Tibial nerve (tissue), 4 donors: Measurements from ENCODE around the gene UBA6. TPM values are rescaled to one million over a fixed set of nuclear protein-coding genes. Genes with fewer than 3 reads are reported as not detected.

Source experiments
- DNase-seq, 2 donors: peaks; one replicate each; pipeline ENCODE4 v3.0.0-alpha.2; 2019; ENCODE audit warnings: low spot score in 2 of 2
- H3K27ac ChIP-seq, 4 donors: fragments of 200-600 bp; sonication (generic) in 3 of 4; one replicate each; pipeline ENCODE4 v1.5.1; 2017 to 2019; ENCODE audit warnings: mild to moderate bottlenecking in 1 of 4
- H3K27me3 ChIP-seq, 2 donors: fragments of 200-600 bp; sonication (generic) in 1 of 2; one replicate each; pipeline versions ENCODE4 v1.5.1 to v1.6.0; 2017 to 2019
- H3K36me3 ChIP-seq, 3 donors: fragments of 200-600 bp; sonication (generic); one replicate each; pipeline ENCODE4 v1.5.1; 2018 to 2019
- H3K4me1 ChIP-seq, 4 donors: fragments of 200-600 bp; sonication (generic) in 3 of 4; one replicate each; pipeline ENCODE4 v1.5.1; 2017 to 2019
- H3K4me3 ChIP-seq, 4 donors: fragments of 200-600 bp; sonication (generic) in 3 of 4; one replicate each; pipeline ENCODE4 v1.5.1; 2017 to 2019; ENCODE audit warnings: mild to moderate bottlenecking in 1 of 4, moderate library complexity in 1 of 4
- H3K9me3 ChIP-seq, 4 donors: fragments of 200-600 bp; sonication (generic) in 3 of 4; one replicate each; pipeline ENCODE4 v1.5.1; 2017 to 2019
- EP300 ChIP-seq, 2 donors: sonication (generic); formaldehyde crosslinking; IDR thresholded peaks; one replicate each; pipeline ENCODE4 v1.6.1; 2017; ENCODE audit warnings: antibody characterized with exemption in 2 of 2, mild to moderate bottlenecking in 1 of 2
- POLR2A ChIP-seq, 2 donors: fragments of 450-650 bp; IDR thresholded peaks; one replicate each; pipeline ENCODE4 v1.6.1; 2017; ENCODE audit warnings: antibody characterized with exemption in 2 of 2, mild to moderate bottlenecking in 2 of 2, moderate library complexity in 2 of 2
- WGBS, 2 donors: methylation state at CpG; one replicate each; pipeline ENCODE4 v1.1.5; 2018; 5-methylcytosine and 5-hydroxymethylcytosine counted together
- total RNA-seq, 4 donors: library from RNA; depleted of rRNA; stranded (reverse); fragments of >200 nt; gene quantifications; one replicate each; pipeline ENCODE4 v1.1.0, GENCODE V29; 2016
- TF ChIP-seq, protein P1 (sequence below), 5 experiments: fragments of 200-600 bp in 3 of 5; fragments of 450-650 bp in 2 of 5; sonication (generic) in 3 of 5; IDR thresholded peaks; one replicate each; pipeline ENCODE4 v1.5.1; 2016 to 2019; ENCODE audit warnings: antibody characterized with exemption in 5 of 5, mild to moderate bottlenecking in 3 of 5, moderate library complexity in 2 of 5

UBA6 gene
- total RNA-seq, 4 donors from 2014 or later = 22.9 to 51.5 (median 36.9) TPM

DNA sequence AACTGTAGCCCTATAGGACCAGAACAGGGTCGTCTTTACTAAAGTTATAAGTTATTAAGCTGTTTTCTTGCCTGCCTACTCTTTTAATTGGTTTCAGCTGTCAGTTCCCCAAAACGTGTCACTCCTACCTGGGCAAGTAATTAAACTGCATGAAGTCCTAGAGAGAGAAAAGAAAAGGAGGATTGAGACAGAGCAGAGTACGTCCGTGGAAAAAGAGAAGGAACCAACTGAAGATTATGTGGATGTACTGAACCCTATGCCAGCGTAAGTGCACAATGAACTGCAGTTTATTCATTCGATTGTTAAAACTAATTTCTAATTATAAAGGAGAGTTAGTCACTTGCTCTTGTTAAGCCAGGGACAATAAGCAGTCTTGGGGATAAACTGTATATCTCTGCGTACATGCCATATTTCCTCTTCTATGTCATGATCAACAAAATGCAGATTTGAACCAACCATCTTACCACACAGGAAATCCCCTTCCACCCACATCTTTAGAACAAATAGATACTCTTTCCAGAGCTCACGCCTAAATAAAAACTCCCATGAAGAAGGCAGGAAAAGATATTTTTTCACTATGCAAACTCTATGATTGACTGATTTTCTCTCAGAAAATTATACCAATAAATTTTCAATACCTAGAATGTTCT is 119.6 kb downstream of the UBA6 start:
- no peak overlapping the region for H3K4me3 ChIP-seq
- H3K9me3 ChIP-seq = no peaks in the 10 kb centered on the region
- no peaks in the 10 kb centered on the region for H3K36me3 ChIP-seq
- H3K27me3 ChIP-seq = no peaks in the 10 kb centered on the region
- 57% methylated on average over 8 of the region's 8 CpGs for WGBS, 2 donors
- H3K4me1 ChIP-seq = no peaks in the 10 kb centered on the region
- no peak overlapping the region for H3K27ac ChIP-seq
- DNase-seq = no peak
- TF ChIP-seq, protein P1, sequence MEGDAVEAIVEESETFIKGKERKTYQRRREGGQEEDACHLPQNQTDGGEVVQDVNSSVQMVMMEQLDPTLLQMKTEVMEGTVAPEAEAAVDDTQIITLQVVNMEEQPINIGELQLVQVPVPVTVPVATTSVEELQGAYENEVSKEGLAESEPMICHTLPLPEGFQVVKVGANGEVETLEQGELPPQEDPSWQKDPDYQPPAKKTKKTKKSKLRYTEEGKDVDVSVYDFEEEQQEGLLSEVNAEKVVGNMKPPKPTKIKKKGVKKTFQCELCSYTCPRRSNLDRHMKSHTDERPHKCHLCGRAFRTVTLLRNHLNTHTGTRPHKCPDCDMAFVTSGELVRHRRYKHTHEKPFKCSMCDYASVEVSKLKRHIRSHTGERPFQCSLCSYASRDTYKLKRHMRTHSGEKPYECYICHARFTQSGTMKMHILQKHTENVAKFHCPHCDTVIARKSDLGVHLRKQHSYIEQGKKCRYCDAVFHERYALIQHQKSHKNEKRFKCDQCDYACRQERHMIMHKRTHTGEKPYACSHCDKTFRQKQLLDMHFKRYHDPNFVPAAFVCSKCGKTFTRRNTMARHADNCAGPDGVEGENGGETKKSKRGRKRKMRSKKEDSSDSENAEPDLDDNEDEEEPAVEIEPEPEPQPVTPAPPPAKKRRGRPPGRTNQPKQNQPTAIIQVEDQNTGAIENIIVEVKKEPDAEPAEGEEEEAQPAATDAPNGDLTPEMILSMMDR (IDR thresholded peaks at IDR 0.05) = no peak
- no peak for TF ChIP-seq POLR2A (IDR thresholded peaks at IDR 0.05)
- no peak for TF ChIP-seq EP300 (IDR thresholded peaks at IDR 0.05)

GRCh38 chr4:67580577-67580976 is 120.4 kb downstream of the UBA6 start:
- Histone ChIP-seq H3K4me1 (no peaks in the 10 kb centered on the region), H3K4me3 (no peak overlapping the region), H3K36me3 (no peaks in the 10 kb centered on the region), H3K27me3 (no peaks in the 10 kb centered on the region), H3K9me3 (no peaks in the 10 kb centered on the region), H3K27ac (no peak overlapping the region)
- DNase-seq = no peak
- TF ChIP-seq POLR2A (IDR thresholded peaks at IDR 0.05) = no peak
- TF ChIP-seq, protein P1 (IDR thresholded peaks at IDR 0.05) = no peak
- no peak for TF ChIP-seq EP300 (IDR thresholded peaks at IDR 0.05)
- 88 to 95% methylated on average over 3 of the region's 3 CpGs for WGBS, 2 donors

DNA sequence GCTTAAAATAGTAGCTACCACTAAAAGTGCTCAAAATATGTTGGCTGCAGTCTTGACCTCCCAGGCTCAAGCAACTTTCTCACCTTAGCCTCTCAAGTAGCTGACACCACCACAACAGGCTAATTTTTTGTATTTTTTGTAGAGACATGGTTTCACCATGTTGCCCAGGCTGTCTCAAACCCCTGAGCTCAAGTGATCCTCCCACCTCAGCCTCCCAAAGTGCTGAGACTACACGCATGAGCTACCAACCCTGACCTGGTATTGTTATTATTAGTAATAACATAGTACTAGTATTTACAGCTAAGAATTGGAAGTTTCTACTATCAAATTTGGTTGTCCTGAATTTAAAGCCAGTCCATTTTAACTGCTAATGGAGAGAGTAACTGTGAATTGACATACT is 124.4 kb downstream of the UBA6 start:
- 95 to 100% methylated on average over 1 of the region's 1 CpG for WGBS, 2 donors
- H3K4me1 ChIP-seq = no peaks in the 10 kb centered on the region
- H3K27ac ChIP-seq = no peak overlapping the region
- H3K4me3 ChIP-seq = no peak overlapping the region
- no peak for DNase-seq
- H3K9me3 ChIP-seq = no peaks in the 10 kb centered on the region
- TF ChIP-seq, protein P1 (IDR thresholded peaks at IDR 0.05) = no peak
- TF ChIP-seq EP300 (IDR thresholded peaks at IDR 0.05) (no peak), POLR2A (IDR thresholded peaks at IDR 0.05) (no peak)
- H3K36me3 ChIP-seq = no peaks in the 10 kb centered on the region
- H3K27me3 ChIP-seq = no peaks in the 10 kb centered on the region

GRCh38 chr4:67576059-67576466 is 124.9 kb downstream of the UBA6 start:
- no peaks in the 10 kb centered on the region for H3K4me1 ChIP-seq
- no peak for DNase-seq
- no peak for TF ChIP-seq POLR2A (IDR thresholded peaks at IDR 0.05)
- H3K9me3 ChIP-seq = no peaks in the 10 kb centered on the region
- H3K36me3 ChIP-seq = no peaks in the 10 kb centered on the region
- no peak overlapping the region for H3K4me3 ChIP-seq
- WGBS, 2 donors = 86 to 88% methylated on average over 4 of the region's 4 CpGs
- peak overlapping the region in 1 of 4 donors; percentile 7 for H3K27ac ChIP-seq
- no peaks in the 10 kb centered on the region for H3K27me3 ChIP-seq

DNA sequence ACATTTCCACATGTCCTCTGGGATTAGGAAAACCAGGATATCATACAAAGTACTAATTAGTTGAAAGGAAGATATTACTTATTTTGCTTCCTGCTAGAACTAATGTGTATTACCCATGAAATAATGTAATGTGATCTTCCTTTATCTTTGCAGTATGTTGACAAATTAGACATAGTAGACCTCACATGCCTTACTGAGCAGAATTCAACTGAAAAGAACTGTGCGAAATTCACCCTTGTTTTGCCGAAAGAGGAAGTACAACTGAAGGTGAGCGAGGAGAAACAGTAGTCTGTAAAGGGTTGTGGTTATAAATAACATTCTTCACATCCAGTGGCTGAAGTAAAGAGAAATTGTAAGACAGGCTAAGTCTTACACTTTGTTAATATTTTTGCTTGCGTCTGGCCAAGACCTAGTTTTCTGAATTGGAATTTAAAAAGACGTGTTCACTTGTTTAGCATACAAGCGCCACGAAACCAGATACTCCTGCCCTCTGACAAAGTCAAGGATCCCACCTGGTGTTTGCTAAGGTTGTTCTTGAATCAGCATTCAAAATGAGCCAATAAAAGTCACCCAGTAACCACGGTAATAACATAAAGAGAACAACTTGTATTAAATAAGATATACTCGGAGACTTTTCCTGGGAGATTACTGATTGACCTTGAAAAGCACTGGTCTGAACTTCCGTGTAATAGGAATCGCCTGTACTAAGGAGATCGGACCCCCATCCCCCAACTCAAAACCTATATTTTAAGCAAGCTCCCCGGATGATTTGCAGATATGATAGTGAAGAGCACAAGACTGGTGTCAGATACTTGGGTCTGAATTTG is 125.5 kb downstream of the UBA6 start:
- DNase-seq = no peak
- no peak overlapping the region for H3K4me3 ChIP-seq
- H3K9me3 ChIP-seq = no peaks in the 10 kb centered on the region
- peak overlapping the region in 1 of 4 donors; percentile 7 for H3K27ac ChIP-seq
- no peaks in the 10 kb centered on the region for H3K36me3 ChIP-seq
- no peaks in the 10 kb centered on the region for H3K4me1 ChIP-seq
- TF ChIP-seq POLR2A (IDR thresholded peaks at IDR 0.05) (no peak), EP300 (IDR thresholded peaks at IDR 0.05) (no peak)
- TF ChIP-seq, protein P1 (IDR thresholded peaks at IDR 0.05) = no peak
- no peaks in the 10 kb centered on the region for H3K27me3 ChIP-seq
- 77 to 79% methylated on average over 13 of the region's 13 CpGs for WGBS, 2 donors
